HG02759 (cell line): ENCODE data around the gene EXOC7.
"Not testable (repeated sequence)": the region's sequence is repeated elsewhere in the genome, so short reads cannot be mapped to it uniquely, and the experiment has no call there.

ENCODE experiments used
- ATAC-seq: cut with Tn5 transposase; IDR thresholded peaks from one replicate; pipeline ENCODE4 v1.9.1; 2021; ENCODE audit warnings: mild to moderate bottlenecking, moderate library complexity; ENCODE audit not compliant: unreplicated experiment

The EXOC7 gene

GRCh38 chr17:76046064-76046463 is 57.5 kb downstream of the EXOC7 start:
- ATAC-seq: no peak

- ATAC-seq: not testable (repeated sequence)
Observed at GRCh38 chr17:76044475-76045007, 59.0 kb downstream of the EXOC7 start.

GRCh38 chr17:76042868-76043267 is 60.7 kb downstream of the EXOC7 start:
- not testable (repeated sequence) for ATAC-seq

GRCh38 chr17:76040376-76040775 is 63.2 kb downstream of the EXOC7 start:
- ATAC-seq: no peak

- ATAC-seq: no peak
Observed at GRCh38 chr17:76039121-76039520, 64.5 kb downstream of the EXOC7 start.

GRCh38 chr17:76038050-76038449 is 65.5 kb downstream of the EXOC7 start:
- no peak for ATAC-seq

- ATAC-seq: no peak
Observed at GRCh38 chr17:76036497-76037261, 66.9 kb downstream of the EXOC7 start.

- ATAC-seq: no peak
Observed at GRCh38 chr17:76034428-76035350, 68.9 kb downstream of the EXOC7 start.

- ATAC-seq: no peak
Observed at GRCh38 chr17:76033139-76033538, 70.4 kb downstream of the EXOC7 start.

GRCh38 chr17:76032780-76033108 is 70.8 kb downstream of the EXOC7 start:
- no peak for ATAC-seq

- no peak for ATAC-seq
Observed at GRCh38 chr17:76032073-76032779, 71.4 kb downstream of the EXOC7 start.
